Stomach (tissue), 9 donors: ENCODE measurements around the gene FST. TPM values are rescaled to one million over a fixed set of nuclear protein-coding genes. Genes with fewer than 3 reads are reported as not detected.

Experiments
- DNase-seq, 2 donors: peaks; one replicate each; pipeline versions ENCODE4 v3.0.0 to v3.0.0-alpha.2; 2013 to 2019
- H3K27ac ChIP-seq, 5 donors: fragments of 200-600 bp in 4 of 5; sonication (generic) in 4 of 5; one replicate each; pipeline ENCODE4 v1.5.1; 2013 to 2019; ENCODE audit warnings: mild to moderate bottlenecking in 1 of 5, moderate library complexity in 1 of 5
- H3K27me3 ChIP-seq, 3 donors: fragments of 200-600 bp; sonication (generic); one replicate each; pipeline ENCODE4 v1.5.1; 2017 to 2019; ENCODE audit warnings: mixed run types in 1 of 3
- H3K36me3 ChIP-seq, 4 donors: fragments of 200-600 bp; sonication (generic); 1 replicate in 3 of 4; 2 replicates in 1 of 4; pipeline ENCODE4 v1.5.1; 2016 to 2019
- H3K4me1 ChIP-seq, 4 donors: fragments of 200-600 bp; sonication (generic); one replicate each; pipeline ENCODE4 v1.5.1; 2016 to 2019
- H3K4me3 ChIP-seq, 4 donors: fragments of 200-600 bp; sonication (generic) in 3 of 4; one replicate each; pipeline ENCODE4 v1.5.1; 2016 to 2019; ENCODE audit warnings: mild to moderate bottlenecking in 1 of 4
- H3K9me3 ChIP-seq, 4 donors: fragments of 200-600 bp; sonication (generic); one replicate each; pipeline ENCODE4 v1.5.1; 2016 to 2019
- EP300 ChIP-seq: sonication (generic); formaldehyde crosslinking; IDR thresholded peaks from one replicate; pipeline ENCODE4 v1.6.1; 2017; ENCODE audit warnings: antibody characterized with exemption
- POLR2A ChIP-seq, 4 donors: fragments of 450-650 bp; IDR thresholded peaks; one replicate each; pipeline ENCODE4 v1.6.1; 2016; ENCODE audit warnings: antibody characterized with exemption in 4 of 4, control low read depth in 2 of 4, mild to moderate bottlenecking in 1 of 4, moderate library complexity in 1 of 4
- POLR2AphosphoS5 ChIP-seq, 3 donors: sonication (generic); formaldehyde crosslinking; IDR thresholded peaks; one replicate each; pipeline ENCODE4 v1.6.1; 2016; ENCODE audit warnings: antibody characterized with exemption in 3 of 3
- WGBS, 5 donors: extraction: QIAGEN DNeasy Blood & Tissue Kit in 3 of 5; methylation state at CpG; one replicate each; pipeline versions ENCODE4 v1.1.5 to v1.1.7; 2013 to 2018; 5-methylcytosine and 5-hydroxymethylcytosine counted together
- intact Hi-C: fragments of 100-400 bp; cut with DNase I; formaldehyde crosslinking; loops from one replicate; pipeline ENCODE4 v1.15.1; 2023; ENCODE audit warnings: low total_unique reads
- polyA plus RNA-seq, 3 donors: library from polyadenylated mRNA; stranded (reverse); fragments of 200-250 nt; gene quantifications; one replicate each; pipeline ENCODE4 v1.2.3, GENCODE V29; 2013
- total RNA-seq, 5 donors: library from RNA; depleted of rRNA; stranded (reverse); fragments of >200 nt; gene quantifications; one replicate each; pipeline versions ENCODE4 v1.1.0 to v1.2.3, GENCODE V29; 2014 to 2016
- TF ChIP-seq, protein P1 (sequence below), 7 experiments: fragments of 450-650 bp in 4 of 7; fragments of 200-600 bp in 3 of 7; sonication (generic) in 3 of 7; IDR thresholded peaks; one replicate each; pipeline ENCODE4 v1.5.1; 2016 to 2019; ENCODE audit warnings: antibody characterized with exemption in 7 of 7, control low read depth in 2 of 7, mild to moderate bottlenecking in 1 of 7
- donor health status: healthy with polysubstance abuse.
- donor health status: Bipolar disorder and iron deficiency.
- donor health status: healthy.

The FST gene
- total and polyA plus RNA-seq, 8 donors: 1.8 to 16.8 (median 8.4) TPM

DNA sequence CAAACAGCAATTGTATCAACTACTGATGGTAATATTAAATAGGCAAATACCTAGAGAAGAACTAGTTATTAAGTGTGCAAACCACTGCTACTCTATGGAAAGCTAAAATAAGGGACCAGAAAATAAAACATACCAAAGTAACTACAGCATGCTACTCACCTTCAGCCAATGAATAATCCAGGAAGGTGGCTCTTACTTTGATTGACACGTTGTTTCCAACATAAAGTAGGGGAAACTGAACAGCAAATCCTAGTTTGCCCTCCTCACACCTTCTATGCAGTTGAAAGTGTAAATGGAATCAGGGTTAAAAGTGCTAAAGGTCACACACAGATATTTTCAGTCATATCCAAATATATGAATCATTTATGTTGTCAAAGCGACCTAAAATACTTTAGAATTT lies 5.1 kb upstream of the FST start:
- TF ChIP-seq, protein P1, sequence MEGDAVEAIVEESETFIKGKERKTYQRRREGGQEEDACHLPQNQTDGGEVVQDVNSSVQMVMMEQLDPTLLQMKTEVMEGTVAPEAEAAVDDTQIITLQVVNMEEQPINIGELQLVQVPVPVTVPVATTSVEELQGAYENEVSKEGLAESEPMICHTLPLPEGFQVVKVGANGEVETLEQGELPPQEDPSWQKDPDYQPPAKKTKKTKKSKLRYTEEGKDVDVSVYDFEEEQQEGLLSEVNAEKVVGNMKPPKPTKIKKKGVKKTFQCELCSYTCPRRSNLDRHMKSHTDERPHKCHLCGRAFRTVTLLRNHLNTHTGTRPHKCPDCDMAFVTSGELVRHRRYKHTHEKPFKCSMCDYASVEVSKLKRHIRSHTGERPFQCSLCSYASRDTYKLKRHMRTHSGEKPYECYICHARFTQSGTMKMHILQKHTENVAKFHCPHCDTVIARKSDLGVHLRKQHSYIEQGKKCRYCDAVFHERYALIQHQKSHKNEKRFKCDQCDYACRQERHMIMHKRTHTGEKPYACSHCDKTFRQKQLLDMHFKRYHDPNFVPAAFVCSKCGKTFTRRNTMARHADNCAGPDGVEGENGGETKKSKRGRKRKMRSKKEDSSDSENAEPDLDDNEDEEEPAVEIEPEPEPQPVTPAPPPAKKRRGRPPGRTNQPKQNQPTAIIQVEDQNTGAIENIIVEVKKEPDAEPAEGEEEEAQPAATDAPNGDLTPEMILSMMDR (IDR thresholded peaks at IDR 0.05): no peak
- no peak for DNase-seq
- H3K9me3 ChIP-seq: no peaks in the 10 kb centered on the region
- no peak overlapping the region for H3K4me3 ChIP-seq
- no peak overlapping the region for H3K27ac ChIP-seq
- WGBS, 5 donors: 76 to 86% (median 83%) methylated on average over 2 of the region's 2 CpGs
- intact Hi-C loops: no loop called here
- peaks cover 4 to 15% (median 13%) of the 10 kb centered on the region in 4 donors for H3K4me1 ChIP-seq
- peaks cover 0 to 20% (median 0%) of the 10 kb centered on the region in 3 donors for H3K27me3 ChIP-seq
- no peaks in the 10 kb centered on the region for H3K36me3 ChIP-seq

DNA sequence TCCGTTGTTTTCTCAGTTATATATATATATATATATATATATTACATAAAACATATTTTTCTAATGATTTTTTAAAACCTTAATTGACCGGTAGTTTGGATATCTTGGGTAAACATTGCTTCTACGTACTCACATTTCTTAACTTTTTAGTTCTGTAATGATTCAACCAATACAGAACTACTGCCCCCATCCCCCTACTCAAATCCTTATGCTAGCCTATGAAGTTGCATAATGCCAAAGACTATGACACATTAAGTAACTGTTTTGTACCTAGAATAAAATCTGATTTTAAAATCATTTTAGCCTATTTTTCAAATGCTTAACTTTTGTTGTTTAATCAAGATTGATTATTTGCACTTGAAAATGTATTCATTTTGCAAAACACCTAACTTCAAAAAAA lies 4.4 kb upstream of the FST start:
- Histone ChIP-seq H3K4me3 (no peak overlapping the region), H3K27ac (no peak overlapping the region), H3K36me3 (no peaks in the 10 kb centered on the region), H3K4me1 (peaks cover 8 to 19% (median 17%) of the 10 kb centered on the region in 4 donors), H3K9me3 (no peaks in the 10 kb centered on the region), H3K27me3 (peaks cover 0 to 25% (median 0%) of the 10 kb centered on the region in 3 donors)
- no peak for DNase-seq
- intact Hi-C loops: no loop called here
- WGBS, 5 donors: 37 to 78% (median 48%) methylated on average over 3 of the region's 3 CpGs
- TF ChIP-seq POLR2AphosphoS5 (IDR thresholded peaks at IDR 0.05) (no peak), EP300 (no peak), POLR2A (IDR thresholded peaks at IDR 0.05) (no peak)
- TF ChIP-seq, protein P1 (IDR thresholded peaks at IDR 0.05): no peak

DNA sequence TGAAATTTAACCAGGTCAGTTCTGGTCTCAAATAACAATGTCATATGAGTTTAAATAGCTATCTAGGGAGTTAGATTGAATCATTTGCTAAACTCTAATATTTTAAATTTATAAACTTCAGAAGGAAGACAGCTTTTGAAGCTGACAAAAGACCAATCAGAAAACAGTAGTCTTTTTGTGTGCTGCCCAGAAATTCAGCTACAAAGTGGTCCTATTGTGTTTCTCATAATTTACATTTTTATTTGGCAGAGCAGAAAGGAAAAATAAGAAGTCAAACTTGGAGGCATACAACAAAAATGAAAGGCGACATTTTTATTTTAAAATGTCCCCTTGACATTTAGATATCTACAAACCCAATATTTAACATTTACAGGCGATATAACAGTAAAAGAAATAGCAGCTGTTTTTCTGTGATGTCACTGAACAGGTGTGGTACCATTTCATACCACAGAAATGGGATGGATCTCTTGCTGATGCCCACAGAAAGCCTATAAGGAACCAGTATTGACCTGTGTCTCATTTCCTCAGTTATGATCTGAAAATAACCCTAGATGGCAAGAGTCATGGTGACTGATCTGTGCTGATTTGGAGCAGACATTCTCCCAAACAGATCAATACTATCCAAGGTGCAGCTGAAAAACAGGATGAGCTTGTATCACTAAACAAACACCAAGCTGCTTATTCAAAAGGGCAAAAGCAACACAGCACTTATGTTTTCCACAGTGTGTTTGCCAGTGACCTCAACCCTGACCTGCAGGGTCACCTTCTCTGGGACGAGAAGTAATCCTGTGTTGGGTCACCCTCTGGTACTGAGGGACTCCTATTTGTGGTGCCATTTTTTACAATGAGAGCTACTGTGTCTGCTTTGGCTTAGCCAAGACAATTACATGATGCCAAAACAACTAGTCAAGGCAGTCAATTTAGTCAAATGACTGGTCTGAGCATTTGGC lies 3.6 kb upstream of the FST start:
- Histone ChIP-seq H3K4me3 (no peak overlapping the region), H3K27ac (no peak overlapping the region), H3K9me3 (no peaks in the 10 kb centered on the region), H3K4me1 (peaks cover 14 to 27% (median 24%) of the 10 kb centered on the region in 4 donors), H3K27me3 (peaks cover 0 to 26% (median 0%) of the 10 kb centered on the region in 3 donors), H3K36me3 (no peaks in the 10 kb centered on the region)
- no peak for DNase-seq
- 28 to 58% (median 37%) methylated on average over 3 of the region's 3 CpGs for WGBS, 5 donors
- TF ChIP-seq EP300 (no peak), POLR2AphosphoS5 (IDR thresholded peaks at IDR 0.05) (no peak), POLR2A (IDR thresholded peaks at IDR 0.05) (no peak)
- TF ChIP-seq, protein P1 (IDR thresholded peaks at IDR 0.05): no peak
- intact Hi-C loops: no loop called here

DNA sequence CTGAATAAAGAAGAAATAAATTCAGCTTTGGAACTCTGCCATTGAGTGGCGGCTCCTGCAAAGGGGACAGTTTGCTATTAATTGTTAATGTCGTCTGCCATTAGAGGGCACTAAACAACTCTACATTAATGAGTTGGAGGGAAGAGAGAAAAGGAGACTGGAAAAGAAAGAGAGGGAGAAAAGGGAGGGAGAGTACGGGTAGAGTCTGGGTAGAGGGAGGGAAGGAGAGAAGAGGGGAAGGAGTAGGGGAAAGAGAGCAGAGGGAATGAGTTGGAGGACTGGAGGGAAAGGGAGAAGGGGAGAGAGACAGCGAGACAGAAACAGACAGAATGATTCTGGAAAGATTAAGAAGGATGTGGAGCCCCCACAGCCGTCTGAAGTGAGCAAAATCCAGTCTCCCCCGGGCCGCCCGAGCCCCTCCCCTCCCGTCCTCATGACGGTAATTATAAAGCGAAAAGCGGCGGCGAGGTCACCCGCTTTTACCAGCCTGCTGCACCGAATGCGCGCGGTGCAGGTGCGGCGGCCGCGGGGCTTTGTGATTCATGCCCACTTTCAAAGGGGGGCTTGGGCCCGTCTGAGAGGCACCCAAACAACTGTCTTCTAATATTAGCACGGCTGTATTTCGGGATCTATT lies 1.9 kb upstream of the FST start:
- H3K9me3 ChIP-seq: no peaks in the 10 kb centered on the region
- TF ChIP-seq, protein P1 (IDR thresholded peaks at IDR 0.05): peak in 4 of 7 experiments; percentile 32 to 68 (median 57)
- no peak for TF ChIP-seq EP300
- intact Hi-C loops: no loop called here
- peaks cover 0 to 26% (median 0%) of the 10 kb centered on the region in 3 donors for H3K27me3 ChIP-seq
- DNase-seq: peak; percentile 37 to 82
- H3K4me1 ChIP-seq: peaks cover 14 to 42% (median 39%) of the 10 kb centered on the region in 4 donors
- H3K27ac ChIP-seq: peak overlapping the region in 4 of 5 donors; percentile 51 to 87 (median 84)
- no peaks in the 10 kb centered on the region for H3K36me3 ChIP-seq
- 0 to 1% (median 0%) methylated on average over 26 of the region's 26 CpGs for WGBS, 5 donors
- H3K4me3 ChIP-seq: peak overlapping the region; percentile 66 to 91 (median 84)
